GM23248 (cell line): Measurements from ENCODE around the gene RAD52. TPM values are rescaled to one million over a fixed set of nuclear protein-coding genes. Genes with fewer than 3 reads are reported as not detected.

Source experiments
- DNase-seq: peaks from one replicate; pipeline ENCODE4 v3.0.0-alpha.2; 2015
- H2AFZ ChIP-seq: fragments of 200-600 bp; sonication (generic); 2 replicates; pipeline ENCODE4 v1.6.1; 2016; ENCODE audit warnings: antibody characterized with exemption
- H3F3A ChIP-seq: fragments of 200-600 bp; sonication (generic); 2 replicates; pipeline ENCODE4 v1.6.1; 2016; ENCODE audit warnings: mild to moderate bottlenecking, antibody characterized with exemption, mixed run types; ENCODE audit not compliant: insufficient read depth
- H3K27ac ChIP-seq: fragments of 200-600 bp; sonication (generic); 2 replicates; pipeline ENCODE4 v1.5.1; 2016; ENCODE audit warnings: mild to moderate bottlenecking
- H3K27me3 ChIP-seq: fragments of 200-600 bp; sonication (generic); replicated peaks from 2 replicates; pipeline ENCODE4 v1.6.1; 2016; ENCODE audit warnings: mild to moderate bottlenecking; ENCODE audit not compliant: insufficient read depth
- H3K36me3 ChIP-seq: fragments of 200-600 bp; sonication (generic); 2 replicates; pipeline ENCODE4 v1.6.1; 2016; ENCODE audit warnings: low read depth, mild to moderate bottlenecking
- H3K4me1 ChIP-seq: fragments of 200-600 bp; sonication (generic); 2 replicates; pipeline ENCODE4 v1.6.1; 2016; ENCODE audit warnings: mild to moderate bottlenecking; ENCODE audit not compliant: insufficient read depth
- H3K4me2 ChIP-seq: fragments of 200-600 bp; sonication (generic); one replicate; pipeline ENCODE4 v1.6.1; 2016; ENCODE audit warnings: mild to moderate bottlenecking; ENCODE audit not compliant: unreplicated experiment
- H3K4me3 ChIP-seq: fragments of 200-600 bp; sonication (generic); 2 replicates; pipeline ENCODE4 v1.5.1; 2016; ENCODE audit warnings: mild to moderate bottlenecking
- H3K79me2 ChIP-seq: fragments of 200-600 bp; sonication (generic); 2 replicates; pipeline ENCODE4 v1.6.1; 2016; ENCODE audit warnings: mild to moderate bottlenecking; ENCODE audit not compliant: insufficient read depth
- H3K9ac ChIP-seq: fragments of 200-600 bp; sonication (generic); 2 replicates; pipeline ENCODE4 v1.6.1; 2016; ENCODE audit warnings: mild to moderate bottlenecking
- H3K9me2 ChIP-seq: fragments of 200-600 bp; sonication (generic); 2 replicates; pipeline ENCODE4 v1.6.1; 2016; ENCODE audit warnings: mixed run types, mild to moderate bottlenecking, moderate library complexity; ENCODE audit not compliant: insufficient read depth
- H3K9me3 ChIP-seq: fragments of 200-600 bp; sonication (generic); one replicate; pipeline ENCODE4 v1.6.1; 2017; ENCODE audit warnings: low read depth
- H4K20me1 ChIP-seq: fragments of 200-600 bp; sonication (generic); 2 replicates; pipeline ENCODE4 v1.6.0; 2016; ENCODE audit not compliant: insufficient read depth
- EZH2 ChIP-seq: fragments of 200-600 bp; sonication (generic); IDR thresholded peaks from 2 replicates; pipeline ENCODE4 v1.6.1; 2018; ENCODE audit warnings: antibody characterized with exemption, mild to moderate bottlenecking; ENCODE audit not compliant: insufficient read depth, poor library complexity, severe bottlenecking
- EZH2phosphoT487 ChIP-seq: fragments of 200-600 bp; sonication (generic); IDR thresholded peaks from 2 replicates; pipeline ENCODE4 v1.6.1; 2018; ENCODE audit warnings: antibody characterized with exemption, moderate library complexity, mild to moderate bottlenecking, low read depth; ENCODE audit not compliant: insufficient read depth
- WGBS, 2 experiments: methylation state at CpG; one replicate each; pipeline ENCODE4 v1.1.6; 2015 to 2017; ENCODE audit warnings: low lambda C conversion rate in 2 of 2, low coverage in 1 of 2; ENCODE audit errors: missing lambda C conversion rate in 2 of 2; 5-methylcytosine and 5-hydroxymethylcytosine counted together
- in situ Hi-C: fragments of 300-500 bp; cut with MboI; formaldehyde crosslinking; loops from 2 replicates; pipeline ENCODE4 v1.15.0; 2020
- polyA plus RNA-seq: library from polyadenylated mRNA; unstranded; fragments of >200 nt; fragmentation: Nextera tagmentation; extraction: Ambion mirVana; gene quantifications from 2 replicates; pipeline ENCODE4 v1.2.1, GENCODE V29; 2016
- total RNA-seq: library from RNA; depleted of rRNA; stranded (reverse); fragments of >200 nt; shearing (Covaris generic); gene quantifications from 2 replicates; pipeline ENCODE4 v1.2.3, GENCODE V29; 2014

Gene RAD52
- total and polyA plus RNA-seq, 2 experiments from 2014 or later, result 7.4 to 20.0 TPM

DNA sequence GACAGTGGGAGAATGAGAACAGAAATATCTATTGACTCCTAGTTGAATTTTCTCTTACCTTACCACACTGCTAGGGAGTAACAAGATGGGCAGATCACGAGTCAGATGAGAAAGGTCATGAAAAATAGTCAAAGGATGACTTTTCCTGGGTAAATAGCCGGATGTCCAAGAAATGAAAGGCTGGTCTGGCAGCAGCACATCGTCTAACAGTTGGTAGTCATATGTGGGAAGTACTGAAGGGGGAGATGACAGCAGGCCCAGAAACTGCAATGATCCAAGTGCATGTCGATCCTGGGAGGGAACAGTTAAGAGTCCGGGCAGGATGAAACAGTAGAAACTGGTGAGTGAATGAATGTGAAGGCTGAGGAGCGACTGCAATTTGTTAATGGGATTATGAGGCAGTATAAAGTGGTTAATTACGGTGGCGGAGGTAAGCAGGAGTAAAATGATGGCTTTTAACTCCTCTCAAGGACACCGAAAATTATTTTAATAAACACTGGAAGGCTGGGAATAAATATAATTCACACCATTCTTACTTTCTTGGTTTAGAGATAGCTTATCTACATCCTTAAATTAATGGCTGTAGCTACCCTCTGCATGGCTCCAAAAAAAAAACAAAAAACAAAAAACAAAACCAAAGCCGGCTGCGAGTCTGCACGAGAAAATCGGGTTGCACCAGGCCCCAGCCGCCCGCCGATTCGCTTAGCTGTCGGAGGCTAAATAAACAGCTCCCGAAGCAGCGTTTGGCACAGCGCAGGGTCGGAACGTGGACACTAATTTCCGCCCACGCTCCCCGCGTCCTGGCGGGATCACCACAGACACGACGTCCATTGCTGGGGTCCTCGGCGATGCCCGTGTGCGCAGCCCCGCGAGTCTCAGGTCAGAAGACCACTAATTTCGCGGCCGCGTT, 40.5 kb upstream of the RAD52 start:
- H3K9me3 ChIP-seq, result no peaks in the 10 kb centered on the region
- no peaks in the 10 kb centered on the region for H3K36me3 ChIP-seq
- no peaks in the 10 kb centered on the region for H4K20me1 ChIP-seq
- H2AFZ ChIP-seq, result peak overlapping the region; percentile 70
- H3K9me2 ChIP-seq, result no peaks in the 10 kb centered on the region
- peaks cover 31% of the 10 kb centered on the region for H3F3A ChIP-seq
- peaks cover 53% of the 10 kb centered on the region for H3K79me2 ChIP-seq
- peak overlapping the region; percentile 74 for H3K4me3 ChIP-seq
- H3K4me2 ChIP-seq, result peak overlapping the region; percentile 91
- H3K27ac ChIP-seq, result peak overlapping the region; percentile 95
- H3K4me1 ChIP-seq, result peaks cover 26% of the 10 kb centered on the region
- in situ Hi-C loops, result no loop called here
- 1% methylated on average over 40 of the region's 40 CpGs for WGBS, 2 experiments
- no peaks in the 10 kb centered on the region for H3K27me3 ChIP-seq
- H3K9ac ChIP-seq, result peak overlapping the region; percentile 99
- DNase-seq, result peak; percentile 88
- TF ChIP-seq EZH2 (no peak), EZH2phosphoT487 (no peak)

DNA sequence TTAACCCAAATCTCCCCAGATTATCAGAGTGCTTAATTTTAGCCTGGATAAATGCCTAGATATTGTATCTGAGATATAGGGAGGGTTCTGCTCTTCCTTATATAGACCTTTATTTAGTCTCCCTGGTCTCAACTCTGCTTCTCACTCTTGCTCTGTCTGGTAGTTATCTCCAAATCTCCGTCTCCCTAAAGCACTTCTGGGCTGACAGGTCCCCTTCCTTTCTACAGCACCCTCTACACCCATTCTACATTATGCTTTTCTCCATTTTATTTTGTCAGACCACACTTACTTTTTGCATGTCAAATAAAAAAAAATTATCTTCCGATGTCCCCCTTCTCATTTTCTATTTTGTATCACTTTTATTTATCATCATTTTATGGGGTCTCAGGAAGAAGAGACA, 39.6 kb upstream of the RAD52 start:
- Histone ChIP-seq H3K27ac (peak overlapping the region; percentile 95), H3K9ac (peak overlapping the region; percentile 99), H3K9me3 (no peaks in the 10 kb centered on the region), H3K36me3 (no peaks in the 10 kb centered on the region), H3K4me2 (peak overlapping the region; percentile 91), H3F3A (peaks cover 23% of the 10 kb centered on the region; the same call in 1 of the 2 replicates), H3K79me2 (peaks cover 43% of the 10 kb centered on the region), H3K9me2 (no peaks in the 10 kb centered on the region), H4K20me1 (no peaks in the 10 kb centered on the region), H3K4me3 (peak overlapping the region; percentile 74), H2AFZ (peak overlapping the region; percentile 70), H3K4me1 (peaks cover 20% of the 10 kb centered on the region), H3K27me3 (no peaks in the 10 kb centered on the region)
- TF ChIP-seq EZH2phosphoT487 (no peak), EZH2 (no peak)
- in situ Hi-C loops, result no loop called here
- DNase-seq, result no peak
- WGBS, 2 experiments, result 59 to 71% methylated on average over 2 of the region's 2 CpGs

DNA sequence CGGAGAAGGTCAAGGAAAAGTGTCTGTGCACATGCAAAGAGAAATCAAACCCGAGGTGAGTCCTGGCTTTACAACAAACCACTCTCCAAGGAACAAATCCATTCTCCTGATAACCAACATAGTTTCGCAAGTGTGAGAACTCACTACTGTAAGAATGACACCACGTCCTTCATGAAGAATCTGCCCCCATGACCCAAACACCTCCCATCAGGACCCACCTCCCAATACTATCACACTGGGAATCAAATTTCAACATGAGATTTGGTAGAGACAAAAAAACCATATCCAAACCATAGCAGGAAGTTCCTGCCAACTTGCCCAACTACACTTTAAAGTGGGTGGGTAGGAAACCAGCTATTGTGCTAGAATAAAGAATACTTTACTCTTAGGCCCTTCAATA, 39.2 kb upstream of the RAD52 start:
- Histone ChIP-seq H3F3A (peaks cover 23% of the 10 kb centered on the region; the same call in 1 of the 2 replicates), H4K20me1 (no peaks in the 10 kb centered on the region), H3K4me2 (peak overlapping the region; percentile 91), H3K79me2 (peaks cover 39% of the 10 kb centered on the region), H3K9ac (peak overlapping the region; percentile 99; the same call in 1 of the 2 replicates), H3K9me2 (no peaks in the 10 kb centered on the region), H3K36me3 (no peaks in the 10 kb centered on the region), H3K4me3 (peak overlapping the region; percentile 74; the same call in 1 of the 2 replicates), H3K27me3 (no peaks in the 10 kb centered on the region), H3K27ac (peak overlapping the region; percentile 95; the same call in 1 of the 2 replicates), H2AFZ (peak overlapping the region; percentile 70), H3K4me1 (peaks cover 19% of the 10 kb centered on the region), H3K9me3 (no peaks in the 10 kb centered on the region)
- in situ Hi-C loops, result no loop called here
- TF ChIP-seq EZH2, result no peak
- TF ChIP-seq EZH2phosphoT487, result no peak
- DNase-seq, result peak; percentile 18
- WGBS, 2 experiments, result 82 to 87% methylated on average over 4 of the region's 4 CpGs

DNA sequence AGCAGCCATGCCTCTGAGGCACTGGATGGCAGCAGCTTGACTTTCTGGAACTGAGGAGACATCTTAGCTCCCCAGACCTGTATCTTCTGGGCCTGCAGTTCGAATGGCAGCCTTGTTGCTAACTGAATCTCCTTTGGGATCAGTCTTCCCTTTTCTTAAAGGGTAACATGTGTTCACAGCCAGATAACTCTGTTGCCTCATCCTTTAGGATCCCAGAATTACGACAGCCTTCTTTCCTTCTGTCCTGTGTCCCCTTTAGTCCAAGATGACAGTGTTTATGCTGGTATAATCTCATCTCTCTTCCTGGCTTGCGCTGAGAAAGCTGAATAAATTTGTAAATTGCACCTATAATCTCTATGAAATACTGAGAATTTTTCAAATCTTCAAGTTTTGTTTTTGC, 32.5 kb upstream of the RAD52 start:
- Histone ChIP-seq H3K9me3 (no peaks in the 10 kb centered on the region), H3K79me2 (no peaks in the 10 kb centered on the region), H3K4me3 (no peak overlapping the region), H3K9ac (no peak overlapping the region), H3K4me2 (no peak overlapping the region), H3K4me1 (no peaks in the 10 kb centered on the region), H3K9me2 (no peaks in the 10 kb centered on the region), H3K27ac (no peak overlapping the region), H2AFZ (no peak overlapping the region), H3K36me3 (no peaks in the 10 kb centered on the region), H3K27me3 (no peaks in the 10 kb centered on the region), H3F3A (0 out of 2 replicates have a peak, but pooled peaks cover 3% of the 10 kb centered on the region), H4K20me1 (no peaks in the 10 kb centered on the region)
- TF ChIP-seq EZH2, result no peak
- TF ChIP-seq EZH2phosphoT487, result no peak
- in situ Hi-C loops, result no loop called here
- peak; percentile 41 for DNase-seq
- 69 to 81% methylated on average over 3 of the region's 3 CpGs for WGBS, 2 experiments
